ENCODE results near the gene TMEM107.

Gene TMEM107

GRCh38 chr17:8162233-8162996 lies 13.8 kb downstream of the TMEM107 start, which contains the start of gene VAMP2:
Gene VAMP2, minus strand, starts transcription at chr17:8162948. Its CDS starts 69 bp downstream, at chr17:8162879.
- peak; percentile 82 for DNase-seq (ENCODE audit: low spot score)

DNA sequence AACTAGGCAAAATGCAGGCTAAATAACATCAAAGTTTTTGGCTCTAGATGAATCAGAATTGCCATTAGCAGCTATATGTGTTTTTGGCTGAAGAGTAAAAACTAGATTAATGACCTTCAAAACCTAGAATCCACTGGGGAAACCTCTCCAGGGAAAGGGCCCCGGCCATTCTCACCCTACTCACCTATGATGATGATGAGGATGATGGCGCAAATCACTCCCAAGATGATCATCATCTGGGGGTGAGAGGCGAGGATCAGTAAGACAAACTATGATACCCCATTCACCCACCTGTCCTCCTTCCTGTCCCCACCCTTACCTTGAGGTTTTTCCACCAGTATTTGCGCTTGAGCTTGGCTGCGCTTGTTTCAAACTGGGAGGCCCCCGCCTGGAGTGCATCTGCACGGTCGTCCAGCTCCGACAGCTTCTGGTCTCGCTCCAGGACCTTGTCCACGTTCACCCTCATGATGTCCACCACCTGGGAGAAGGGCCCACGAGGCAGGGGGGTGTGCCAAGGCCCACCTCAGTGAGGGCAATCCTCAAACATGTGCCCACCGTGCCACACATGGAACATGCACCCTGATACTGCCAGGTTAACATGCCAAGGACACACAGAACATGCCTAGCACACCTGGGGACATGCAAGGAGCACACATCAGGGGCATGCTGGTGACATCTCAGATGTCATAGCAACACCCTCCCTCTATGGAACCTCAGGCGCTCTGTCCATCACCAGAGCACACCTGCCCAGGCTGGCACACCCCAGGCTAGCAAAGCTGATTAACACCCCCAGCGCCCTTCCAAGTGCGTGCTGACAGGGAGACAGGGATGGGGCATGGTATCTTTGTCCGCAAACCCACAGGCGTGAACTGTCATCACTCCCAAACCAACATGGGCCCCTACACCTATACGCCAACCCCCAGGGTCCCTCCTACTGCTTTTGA lies 14.6 kb downstream of the TMEM107 start:
- DNase-seq (ENCODE audit: low spot score) = no peak

- DNase-seq (ENCODE audit: low spot score) = no peak
These were observed 15.4 kb downstream of the TMEM107 start for GRCh38 chr17:8160741-8161221.

DNA sequence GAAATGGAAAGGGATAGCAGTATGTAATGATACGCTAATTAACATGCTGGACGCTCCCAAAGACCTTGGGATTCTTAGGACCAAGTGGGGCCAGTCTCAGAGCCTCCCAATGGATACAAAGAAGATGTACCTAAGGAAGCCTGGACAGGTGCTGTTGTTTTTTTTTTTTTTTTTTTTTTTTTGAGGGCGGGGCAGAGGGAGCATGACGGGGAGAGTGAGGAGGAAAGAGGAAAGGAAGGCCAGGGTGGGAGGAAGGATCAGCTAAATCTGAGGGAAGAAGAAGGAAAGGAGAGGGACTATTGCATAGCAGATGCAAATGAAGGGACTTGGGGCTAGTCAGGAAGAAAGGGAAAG lies 16.0 kb downstream of the TMEM107 start:
- DNase-seq (ENCODE audit: low spot score) = no peak

- DNase-seq (ENCODE audit: low spot score) = no peak
These were observed 16.5 kb downstream of the TMEM107 start for GRCh38 chr17:8159459-8160223.

DNA sequence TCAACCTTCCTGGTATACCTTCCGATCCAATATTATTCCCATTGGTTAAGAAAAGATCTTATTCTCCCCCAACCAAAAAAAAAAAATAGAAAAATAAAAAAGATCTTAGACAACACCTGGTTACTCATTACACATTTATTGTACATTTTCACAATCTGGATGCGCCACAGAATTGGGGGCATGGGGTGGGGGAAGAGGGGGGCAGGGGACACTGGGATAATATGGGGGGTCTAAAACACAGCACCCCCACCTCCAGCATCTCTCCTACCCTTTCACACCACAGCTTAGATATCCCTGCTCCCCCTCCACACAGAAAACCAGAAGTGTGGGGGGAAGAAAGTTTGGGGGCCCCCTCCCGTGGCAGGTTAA lies 17.2 kb downstream of the TMEM107 start:
- DNase-seq (ENCODE audit: low spot score) = no peak

- DNase-seq (ENCODE audit: low spot score) = peak; percentile 90
These were observed 17.7 kb downstream of the TMEM107 start for GRCh38 chr17:8158267-8159031.

DNA sequence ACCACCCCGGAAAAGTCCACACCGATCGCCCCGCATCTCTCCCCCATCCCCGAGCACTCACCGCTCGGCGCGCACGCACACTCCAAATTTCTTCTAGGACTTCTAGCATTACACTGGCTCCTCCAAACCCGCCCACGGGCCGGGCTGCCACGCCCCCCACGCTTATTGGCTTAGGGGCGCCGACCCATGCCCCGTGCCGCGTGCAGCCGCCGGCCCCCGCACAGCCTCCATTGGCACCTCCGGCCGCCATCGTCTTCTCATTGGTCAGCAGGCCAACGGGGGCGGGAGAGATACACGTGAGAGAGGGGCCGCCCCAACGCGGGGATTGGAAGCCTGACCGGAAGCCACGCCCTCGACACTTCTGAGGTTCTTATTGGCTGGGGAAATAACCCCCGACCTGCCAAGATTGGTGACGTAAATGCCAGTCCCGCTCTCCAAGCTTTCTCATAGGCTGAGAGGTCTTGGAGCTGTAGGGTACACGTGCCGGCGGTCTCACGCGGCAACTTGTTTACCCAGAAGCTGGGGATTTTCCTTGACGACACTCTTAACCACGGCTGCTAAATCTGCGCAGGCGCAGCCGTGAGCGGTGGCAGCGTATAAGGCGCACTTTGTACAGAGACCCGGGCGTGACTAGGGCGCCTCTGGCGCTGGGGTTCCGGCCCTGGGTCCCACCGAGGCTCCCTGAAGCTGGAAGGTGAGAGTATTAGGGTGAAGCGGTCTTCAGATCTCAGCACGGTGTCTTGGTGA lies 19.8 kb downstream of the TMEM107 start:
- peak; percentile 100 for DNase-seq (ENCODE audit: low spot score)

DNA sequence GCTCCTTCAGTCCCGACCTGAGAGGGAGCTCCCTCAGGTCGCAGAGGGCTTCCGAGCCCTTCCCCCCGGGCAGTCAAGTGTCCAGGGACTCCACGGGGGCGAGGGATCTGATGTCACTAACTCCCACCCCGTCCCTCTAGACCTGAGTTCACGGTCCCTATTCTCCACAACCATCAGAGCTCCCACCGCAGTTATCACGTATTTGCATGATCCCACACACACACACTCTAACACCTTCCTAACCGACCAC lies 20.3 kb downstream of the TMEM107 start:
- no peak for DNase-seq (ENCODE audit: low spot score)

GRCh38 chr17:8155231-8155995 lies 20.8 kb downstream of the TMEM107 start:
- DNase-seq (ENCODE audit: low spot score) = no peak

- no peak for DNase-seq (ENCODE audit: low spot score)
These were observed 21.5 kb downstream of the TMEM107 start for GRCh38 chr17:8154608-8155155.

DNA sequence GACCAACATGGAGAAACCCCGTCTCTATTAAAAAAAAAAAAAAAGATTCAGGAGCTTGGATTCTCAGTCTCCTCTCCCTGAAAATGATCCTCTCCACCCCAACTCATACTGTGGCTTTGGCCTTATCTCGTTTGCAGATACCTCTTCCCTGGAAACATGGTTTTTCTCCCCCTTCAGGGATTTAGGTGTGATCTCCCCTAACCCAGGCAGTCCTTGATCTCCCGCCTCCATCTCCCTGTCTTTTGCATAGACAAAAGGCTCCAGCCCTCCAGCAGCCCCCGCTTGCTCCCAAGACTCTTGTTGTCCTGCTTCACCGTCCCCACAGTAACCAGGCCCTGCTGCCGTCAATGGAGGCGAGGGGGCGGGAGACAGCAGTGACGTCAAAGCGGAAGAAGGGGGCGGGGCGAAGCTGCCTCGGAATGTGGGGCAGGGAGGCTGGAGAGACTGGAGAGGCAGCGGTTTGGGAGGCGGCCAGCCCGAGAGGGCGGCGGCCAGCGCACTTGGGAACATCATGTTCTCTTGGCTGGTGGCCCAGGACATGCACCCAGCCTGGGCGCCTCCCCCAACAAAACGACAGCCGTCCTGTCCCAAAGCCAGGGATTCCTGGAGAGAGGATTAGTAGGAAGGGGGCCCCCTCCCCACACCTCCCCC lies 22.1 kb downstream of the TMEM107 start:
- peak; percentile 81 for DNase-seq (ENCODE audit: low spot score)

GRCh38 chr17:8153525-8153956 lies 22.6 kb downstream of the TMEM107 start:
- no peak for DNase-seq (ENCODE audit: low spot score)

GRCh38 chr17:8153031-8153451 lies 23.1 kb downstream of the TMEM107 start:
- no peak for DNase-seq (ENCODE audit: low spot score)

DNA sequence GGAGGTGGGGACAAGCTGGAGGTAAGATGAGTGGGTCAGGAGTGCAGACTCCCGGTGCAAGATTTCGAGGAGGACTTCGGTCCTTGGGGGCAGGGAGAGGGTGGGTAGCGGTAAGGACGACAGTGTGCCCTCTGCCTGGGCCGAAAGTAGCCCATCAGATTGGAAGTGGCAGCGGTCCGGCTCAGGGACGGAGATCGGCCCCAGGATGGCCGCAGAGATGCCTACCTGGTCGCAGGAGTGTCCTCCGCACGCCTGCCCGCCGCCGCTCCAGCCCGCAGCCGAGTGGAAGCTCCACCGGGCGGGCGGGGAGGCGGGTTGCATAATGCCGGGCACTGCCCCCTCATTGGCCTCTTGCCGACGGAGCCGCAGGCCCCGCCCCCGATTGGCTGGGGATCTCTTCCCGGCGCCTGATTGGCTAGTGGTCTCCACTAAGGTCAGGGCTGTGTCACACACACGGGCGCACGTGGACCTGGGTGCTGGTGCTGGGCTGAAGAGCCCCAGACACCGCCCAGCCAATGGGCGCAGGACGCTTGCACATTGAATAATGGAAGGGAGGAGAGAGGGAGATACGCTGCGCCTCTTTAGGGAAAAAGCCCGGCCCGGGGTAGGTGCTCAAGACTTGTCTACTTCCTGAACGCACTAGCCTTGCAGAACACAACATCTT lies 23.9 kb downstream of the TMEM107 start, which contains the start of gene PER1:
Gene PER1 (minus strand): TSS at position 293 of the 664 bp plus-strand sequence. CDS start 1,698 bp downstream, outside the sequence.
- DNase-seq (ENCODE audit: low spot score) = peak; percentile 89

- DNase-seq (ENCODE audit: low spot score) = no peak
These were observed 24.5 kb downstream of the TMEM107 start for GRCh38 chr17:8151641-8152111.

DNA sequence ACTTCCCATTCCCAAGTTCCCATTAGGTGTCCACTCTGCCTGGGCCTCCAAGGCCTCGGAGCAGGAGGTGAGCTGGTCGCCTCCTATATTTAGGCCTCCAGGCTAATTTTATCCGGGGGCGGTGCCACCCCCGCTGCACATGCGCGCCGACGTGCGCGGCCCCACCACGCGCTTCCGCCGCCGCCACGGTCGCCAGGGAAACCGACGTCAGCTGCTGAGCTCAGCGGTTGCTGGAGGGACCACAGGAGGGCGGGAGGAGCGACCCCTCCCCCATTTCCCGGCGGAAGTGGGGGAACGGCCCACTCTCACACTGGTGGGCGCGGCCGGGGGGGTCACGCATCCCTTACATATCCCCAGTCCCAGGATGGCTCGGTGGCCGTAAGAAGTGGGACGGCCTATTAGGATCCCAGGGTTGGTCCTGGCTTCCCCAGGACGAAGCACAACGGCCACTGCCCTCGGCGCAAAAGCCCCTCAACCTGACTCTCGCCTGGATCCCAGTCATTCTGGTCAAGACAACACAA lies 25.0 kb downstream of the TMEM107 start:
- DNase-seq (ENCODE audit: low spot score) = peak; percentile 85
